ENCODE data around the gene ATE1. TPM values are rescaled to one million over a fixed set of nuclear protein-coding genes. Genes with fewer than 3 reads are reported as not detected.
"Not testable (repeated sequence)": the region's sequence is repeated elsewhere in the genome, so short reads cannot be mapped to it uniquely, and the experiment has no call there.

ATE1 gene
- total RNA-seq, 1 experiment from 2014 or later, result 18.7 TPM

GRCh38 chr10:121936295-121936694 lies 8.5 kb upstream of the ATE1 start:
- Mint-ChIP-seq H3K27ac (ENCODE audit: unreplicated experiment) (no peak overlapping the region), H3K9me3 (ENCODE audit: low read depth, unreplicated experiment) (no peaks in the 10 kb centered on the region), H3K36me3 (ENCODE audit: insufficient read depth, unreplicated experiment) (peaks cover 5% of the 10 kb centered on the region), H3K27me3 (ENCODE audit: unreplicated experiment) (no peaks in the 10 kb centered on the region), H3K4me3 (ENCODE audit: low read depth, unreplicated experiment) (no peak overlapping the region), H3K4me1 (ENCODE audit: low read depth, unreplicated experiment) (no peaks in the 10 kb centered on the region)
- no TSS peak for BruUV-seq (replicated peaks)
- no peak for TF ChIP-seq CTCF (IDR thresholded peaks at IDR 0.05; ENCODE audit: unreplicated experiment)
- CTCF ChIA-PET, result interaction anchor here (0.9 kb wide), 1 partner anchor 12 kb away, joined by 3 read pairs; no protein-coding TSS in a partner anchor
- no peak for DNase-seq
- intact Hi-C loops (cut with micrococcal nuclease; ENCODE audit: unreplicated experiment), result no loop called here

- Mint-ChIP-seq H3K9me3 (ENCODE audit: low read depth, unreplicated experiment) (no peaks in the 10 kb centered on the region), H3K36me3 (ENCODE audit: insufficient read depth, unreplicated experiment) (peaks cover 5% of the 10 kb centered on the region), H3K27ac (ENCODE audit: unreplicated experiment) (no peak overlapping the region), H3K4me1 (ENCODE audit: low read depth, unreplicated experiment) (peaks cover 5% of the 10 kb centered on the region), H3K27me3 (ENCODE audit: unreplicated experiment) (no peaks in the 10 kb centered on the region), H3K4me3 (ENCODE audit: low read depth, unreplicated experiment) (no peak overlapping the region)
- TF ChIP-seq CTCF (IDR thresholded peaks at IDR 0.05; ENCODE audit: unreplicated experiment), result no peak
- intact Hi-C loops (cut with micrococcal nuclease; ENCODE audit: unreplicated experiment), result no loop called here
- no peak for DNase-seq
- CTCF ChIA-PET, result interaction anchor here (0.9 kb wide), 1 partner anchor 13 kb away, joined by 3 read pairs; no protein-coding TSS in a partner anchor
- no TSS peak for BruUV-seq (replicated peaks)
These were observed 7.9 kb upstream of the ATE1 start for GRCh38 chr10:121935702-121936101.

- BruUV-seq (replicated peaks); CTCF ChIA-PET; H3K27me3 Mint-ChIP-seq (ENCODE audit: unreplicated experiment); H3K4me3 Mint-ChIP-seq (ENCODE audit: low read depth, unreplicated experiment); intact Hi-C loops (cut with micrococcal nuclease; ENCODE audit: unreplicated experiment); H3K27ac Mint-ChIP-seq (ENCODE audit: unreplicated experiment); H3K9me3 Mint-ChIP-seq (ENCODE audit: low read depth, unreplicated experiment); DNase-seq: not testable (repeated sequence)
- Mint-ChIP-seq H3K36me3 (ENCODE audit: insufficient read depth, unreplicated experiment) (peaks cover 21% of the 10 kb centered on the region), H3K4me1 (ENCODE audit: low read depth, unreplicated experiment) (peaks cover 17% of the 10 kb centered on the region)
These were observed 2.6 kb upstream of the ATE1 start for GRCh38 chr10:121930268-121931085.

GRCh38 chr10:121929585-121930267 lies 1.9 kb upstream of the ATE1 start:
- peaks cover 17% of the 10 kb centered on the region for H3K4me1 Mint-ChIP-seq (ENCODE audit: low read depth, unreplicated experiment)
- H3K9me3 Mint-ChIP-seq (ENCODE audit: low read depth, unreplicated experiment); intact Hi-C loops (cut with micrococcal nuclease; ENCODE audit: unreplicated experiment); H3K27ac Mint-ChIP-seq (ENCODE audit: unreplicated experiment); H3K4me3 Mint-ChIP-seq (ENCODE audit: low read depth, unreplicated experiment); H3K27me3 Mint-ChIP-seq (ENCODE audit: unreplicated experiment); BruUV-seq (replicated peaks); DNase-seq: not testable (repeated sequence)
- CTCF ChIA-PET, result interaction anchor here (0.6 kb wide), 1 partner anchor 18 kb away, joined by 3 read pairs; no protein-coding TSS in a partner anchor
- H3K36me3 Mint-ChIP-seq (ENCODE audit: insufficient read depth, unreplicated experiment), result peaks cover 21% of the 10 kb centered on the region

GRCh38 chr10:121928528-121928884 lies 675 bp upstream of the ATE1 start:
- H3K9me3 Mint-ChIP-seq (ENCODE audit: low read depth, unreplicated experiment), result no peaks in the 10 kb centered on the region
- peaks cover 21% of the 10 kb centered on the region for H3K36me3 Mint-ChIP-seq (ENCODE audit: insufficient read depth, unreplicated experiment)
- H3K4me3 Mint-ChIP-seq (ENCODE audit: low read depth, unreplicated experiment), result peak overlapping the region; percentile 84
- TSS peak; percentile 86 for BruUV-seq (replicated peaks)
- peaks cover 17% of the 10 kb centered on the region for H3K4me1 Mint-ChIP-seq (ENCODE audit: low read depth, unreplicated experiment)
- TF ChIP-seq CTCF (IDR thresholded peaks at IDR 0.05; ENCODE audit: unreplicated experiment), result no peak
- intact Hi-C loops (cut with micrococcal nuclease; ENCODE audit: unreplicated experiment), result no loop called here
- CTCF ChIA-PET, result interaction anchor here (1.3 kb wide), 1 partner anchor 20 kb away, joined by 3 read pairs; no protein-coding TSS in a partner anchor
- no peak overlapping the region for H3K27ac Mint-ChIP-seq (ENCODE audit: unreplicated experiment)
- no peaks in the 10 kb centered on the region for H3K27me3 Mint-ChIP-seq (ENCODE audit: unreplicated experiment)
- no peak for DNase-seq

All from Calu3 (cell line).